SK-N-MC (cell line): ENCODE measurements around the gene STK38L.

Experiments used
- EZH2 ChIP-seq: fragments of 200-600 bp; sonication (generic); IDR thresholded peaks from one replicate; pipeline ENCODE4 v1.6.1; 2017; ENCODE audit warnings: antibody characterized with exemption
- FOXP2 ChIP-seq: optimal IDR thresholded peaks from 2 replicates; pipeline ENCODE3; 2011; ENCODE audit warnings: mild to moderate bottlenecking, moderate library complexity; ENCODE audit not compliant: insufficient read depth; ENCODE audit errors: extremely low read length, control extremely low read depth
- POLR2AphosphoS5 ChIP-seq: IDR thresholded peaks from 2 replicates; pipeline ENCODE4 v1.6.1; 2012; ENCODE audit warnings: mild to moderate bottlenecking, low read depth, low read length, borderline replicate concordance

DNA sequence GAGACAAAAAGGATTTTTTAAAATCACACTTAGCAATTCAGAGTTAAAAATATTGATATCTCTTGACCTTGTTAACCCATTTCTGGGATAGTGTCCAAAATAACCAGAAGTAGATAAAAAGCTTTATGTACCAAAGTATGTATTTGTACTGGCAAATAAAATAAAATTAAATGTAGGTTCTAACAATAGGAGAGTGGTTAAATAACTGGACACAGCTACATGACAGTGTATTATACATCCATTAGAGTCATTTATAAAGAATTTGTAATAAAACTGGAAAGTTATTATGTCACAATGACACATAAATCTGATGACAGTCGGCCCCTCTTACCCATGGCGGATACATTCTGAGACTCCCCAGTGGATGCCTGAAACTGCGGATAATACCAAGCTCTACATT is 122.5 kb downstream of the STK38L start:
- TF ChIP-seq POLR2AphosphoS5, result no peak
- no peak for TF ChIP-seq EZH2
- TF ChIP-seq FOXP2, result no peak
